Heart left ventricle (tissue), 13 donors: ENCODE data around the gene SLC26A11.

Experiments used
- CTCF ChIP-seq, 12 donors: fragments of 200-600 bp; sonication (generic) in 4 of 12; IDR thresholded peaks; one replicate each; pipeline versions ENCODE4 v1.5.0 to v1.8.0; 2018 to 2022; ENCODE audit warnings: antibody characterized with exemption in 12 of 12, mild to moderate bottlenecking in 5 of 12
- POLR2A ChIP-seq, 2 donors: fragments of 450-650 bp; IDR thresholded peaks; one replicate each; pipeline ENCODE4 v1.6.1; 2017; ENCODE audit warnings: antibody characterized with exemption in 2 of 2, mild to moderate bottlenecking in 2 of 2, moderate library complexity in 2 of 2
- donor health status: ischemic (EF 13 %, LVEDD 7.1; RV severe dilation, severe dysfunction).
- donor health status: DM: no; HTN: yes; CAD: no.
- donor health status: DM: no; HTN: no; CAD: no.
- donor health status: ischemic (EF 25% LVEDD 6.9; RV normal size, moderate dysfunction).
- donor health status: ischemic (EF 25% LVEDD 5.7; RV mildly dilated, moderate dysfunction).
- donor health status: ischemic (EF 35%, LVEDD 5.7; RV mildly dilated, moderate dysfunction).
- donor health status: nonischemic (EF 11% LVEDD 7.7; RV severe dilation, severe dysfunction).
- donor health status: DM: yes; HTN: yes; CAD: no.
- donor health status: PGD.
- donor health status: ischemic (EF 29% LVEDD 5.4; RV normal size, mild dysfunction).
- donor health status: nonischemic (EF 23%, LVEDD 6.1; RV moderate dilation, normal function).

DNA sequence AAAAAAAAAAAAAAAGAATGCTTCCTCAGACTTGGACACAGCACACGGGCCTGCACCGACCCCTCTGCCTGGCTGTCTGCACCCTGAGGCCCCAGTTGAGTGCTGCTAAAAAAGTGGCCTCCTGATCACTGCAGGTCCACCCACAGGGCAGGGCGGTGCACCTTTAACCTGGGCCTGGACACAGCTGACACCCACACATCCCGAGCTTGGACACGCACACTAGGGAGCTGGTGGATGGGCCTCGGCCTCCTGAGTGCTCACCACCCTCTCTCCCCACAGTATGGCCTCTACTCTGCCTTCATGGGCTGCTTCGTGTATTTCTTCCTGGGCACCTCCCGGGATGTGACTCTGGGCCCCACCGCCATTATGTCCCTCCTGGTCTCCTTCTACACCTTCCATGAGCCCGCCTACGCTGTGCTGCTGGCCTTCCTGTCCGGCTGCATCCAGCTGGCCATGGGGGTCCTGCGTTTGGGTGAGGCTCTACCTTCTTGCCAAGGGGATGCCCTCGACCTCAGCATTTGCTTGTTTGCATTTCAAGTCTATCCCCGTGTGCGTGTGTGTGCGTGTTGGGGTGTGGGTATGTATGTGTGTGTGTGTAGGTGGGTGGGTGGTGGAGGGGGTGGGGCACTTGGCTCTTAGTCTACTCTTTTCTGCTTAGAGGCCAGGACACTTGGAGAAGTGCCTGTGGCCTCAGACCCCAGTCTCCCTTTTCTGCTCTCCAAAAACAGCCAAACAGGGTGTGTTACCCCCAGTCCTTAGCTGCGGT is 2.3 kb downstream of the SLC26A11 start:
- no peak for TF ChIP-seq CTCF (IDR thresholded peaks at IDR 0.05)
- TF ChIP-seq POLR2A (IDR thresholded peaks at IDR 0.05): no peak
